ENCODE results near the gene MKKS. TPM values are rescaled to one million over a fixed set of nuclear protein-coding genes. Genes with fewer than 3 reads are reported as not detected.

MKKS gene
- total and polyA plus RNA-seq, 2 of the 13 experiments (the other 11 are each of a cell fraction or from before 2014, with no cell fraction given) = 26.7 to 34.5 TPM

- 0 out of 2 replicates have a peak, but pooled peaks have one; percentile 50 for TF ChIP-seq ZNF552 (CRISPR knock-in tag; IDR thresholded peaks at IDR 0.05; ENCODE audit: borderline replicate concordance)
- peak; percentile 39; the same call in 1 of the 2 replicates for TF ChIP-seq TP53 (CRISPR knock-in tag; conservative IDR thresholded peaks at IDR 0.05)
- TF ChIP-seq BCL6 (CRISPR knock-in tag; IDR thresholded peaks at IDR 0.05) = peak; percentile 18; the same call in 1 of the 2 replicates
- no peak for TF ChIP-seq ATM (IDR thresholded peaks at IDR 0.05; ENCODE audit: borderline replicate concordance)
- no peak for TF ChIP-seq GFI1 (CRISPR knock-in tag; IDR thresholded peaks at IDR 0.05; ENCODE audit: borderline replicate concordance)
- TF ChIP-seq ZFP82 (CRISPR knock-in tag; IDR thresholded peaks at IDR 0.05; ENCODE audit: borderline replicate concordance) = no peak; the same call in 1 of the 2 replicates
- TF ChIP-seq ZNF761 (CRISPR knock-in tag; conservative IDR thresholded peaks at IDR 0.05) = peak; percentile 94; the same call in 1 of the 2 replicates
- TF ChIP-seq NFAT5 (CRISPR knock-in tag; IDR thresholded peaks at IDR 0.05) = peak; percentile 70
- peak; percentile 50 for TF ChIP-seq U2AF1 (optimal IDR thresholded peaks at IDR 0.05; ENCODE audit: low read depth, low read length)
- TF ChIP-seq NFYB (CRISPR knock-in tag; IDR thresholded peaks at IDR 0.05) = no peak
- TF ChIP-seq TRAFD1 (CRISPR knock-in tag; IDR thresholded peaks at IDR 0.05; ENCODE audit: borderline replicate concordance) = no peak
- TF ChIP-seq ZBTB38 (CRISPR knock-in tag; IDR thresholded peaks at IDR 0.05) = peak; percentile 86; the same call in 1 of the 2 replicates
- TF ChIP-seq, protein P1, sequence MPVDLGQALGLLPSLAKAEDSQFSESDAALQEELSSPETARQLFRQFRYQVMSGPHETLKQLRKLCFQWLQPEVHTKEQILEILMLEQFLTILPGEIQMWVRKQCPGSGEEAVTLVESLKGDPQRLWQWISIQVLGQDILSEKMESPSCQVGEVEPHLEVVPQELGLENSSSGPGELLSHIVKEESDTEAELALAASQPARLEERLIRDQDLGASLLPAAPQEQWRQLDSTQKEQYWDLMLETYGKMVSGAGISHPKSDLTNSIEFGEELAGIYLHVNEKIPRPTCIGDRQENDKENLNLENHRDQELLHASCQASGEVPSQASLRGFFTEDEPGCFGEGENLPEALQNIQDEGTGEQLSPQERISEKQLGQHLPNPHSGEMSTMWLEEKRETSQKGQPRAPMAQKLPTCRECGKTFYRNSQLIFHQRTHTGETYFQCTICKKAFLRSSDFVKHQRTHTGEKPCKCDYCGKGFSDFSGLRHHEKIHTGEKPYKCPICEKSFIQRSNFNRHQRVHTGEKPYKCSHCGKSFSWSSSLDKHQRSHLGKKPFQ (CRISPR knock-in tag; IDR thresholded peaks at IDR 0.05; ENCODE audit: insufficient replicate concordance) = peak; percentile 72
- peak; percentile 70; the same call in 1 of the 2 replicates for TF ChIP-seq NR2F6 (IDR thresholded peaks at IDR 0.05)
- peak; percentile 79 for TF ChIP-seq NR2F6 (CRISPR knock-in tag; IDR thresholded peaks at IDR 0.05)
- TF ChIP-seq ZNF260 (CRISPR knock-in tag; IDR thresholded peaks at IDR 0.05; ENCODE audit: borderline replicate concordance, low read depth) = 0 out of 2 replicates have a peak, but pooled peaks have one; percentile 55
- peak; percentile 88 for TF ChIP-seq NR0B2 (CRISPR knock-in tag; IDR thresholded peaks at IDR 0.05)
- peak; percentile 72; the same call in 1 of the 2 replicates for TF ChIP-seq JUNB (CRISPR knock-in tag; IDR thresholded peaks at IDR 0.05; ENCODE audit: borderline replicate concordance)
- no peak for TF ChIP-seq ZNF207 (IDR thresholded peaks at IDR 0.05; ENCODE audit: borderline replicate concordance)
- TF ChIP-seq ZNF350 (CRISPR knock-in tag; IDR thresholded peaks at IDR 0.05; ENCODE audit: borderline replicate concordance, low read depth) = peak; percentile 98
Measured at GRCh38 chr20:10433623-10434466, at the start of gene MKKS (continued).

Data from HepG2 (cell line).